ENCODE data around the gene FILIP1L. TPM values are rescaled to one million over a fixed set of nuclear protein-coding genes. Genes with fewer than 3 reads are reported as not detected.

The FILIP1L gene
- total and polyA plus RNA-seq, 2 of the 13 experiments (the other 11 are each of a cell fraction or from before 2014, with no cell fraction given) = 8.1 to 187 TPM

DNA sequence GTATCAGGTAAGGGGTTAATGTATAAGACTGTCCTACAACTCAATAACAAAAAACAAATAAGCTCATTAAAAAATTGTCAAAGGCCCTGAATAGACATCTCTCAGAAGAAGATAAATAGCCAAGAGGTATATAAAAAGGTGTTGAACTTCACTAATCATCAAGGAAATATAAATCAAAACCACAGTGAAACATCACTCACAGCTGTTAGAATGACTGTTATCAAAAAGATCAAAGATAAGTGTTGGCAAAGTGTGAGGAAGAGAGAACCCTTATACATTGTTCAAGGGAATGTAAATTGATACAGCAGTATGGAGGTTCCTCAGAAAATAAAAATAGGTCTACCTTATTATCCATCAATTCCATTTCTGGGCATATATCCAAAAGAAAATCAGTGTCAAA lies 95.5 kb downstream of the FILIP1L start:
- POLR2A ChIA-PET = no interaction called here
- in situ Hi-C loops (cut with HindIII; ENCODE audit: extremely low pct_ligation_motif_present, low pct_unique_long_range_greater_than_20kb) = no loop called here

More for the DNA sequence above, 95.5 kb downstream of the FILIP1L start:
- Histone ChIP-seq H3K9me3 (ENCODE audit: low read length) (0 out of 2 replicates have a peak, but pooled peaks cover 4% of the 10 kb centered on the region), H3K4me1 (ENCODE audit: insufficient read depth, low read length) (peaks cover 16% of the 10 kb centered on the region), H3K9ac (ENCODE audit: insufficient read depth, low read depth, low read length) (no peak overlapping the region), H3K27me3 (ENCODE audit: control insufficient read depth in 1 of 2, insufficient read depth in 2 of 2, low read length in 2 of 2) (no peaks in the 10 kb centered on the region), H3K4me2 (ENCODE audit: low read depth, low read length) (no peak overlapping the region), H4K20me1 (ENCODE audit: insufficient read depth, low read length) (no peaks in the 10 kb centered on the region), H3K4me3 (replicated peaks in 1 of 3; ENCODE audit: insufficient read depth in 1 of 3, low read depth in 2 of 3, low read length in 3 of 3) (no peak overlapping the region), H3K36me3 (replicated peaks in 1 of 2; ENCODE audit: control insufficient read depth in 1 of 2, insufficient read depth in 2 of 2, low read length in 2 of 2) (no peaks in the 10 kb centered on the region), H2AFZ (ENCODE audit: low read length) (no peak overlapping the region), H3K79me2 (ENCODE audit: insufficient read depth, low read length) (no peaks in the 10 kb centered on the region), H3K27ac (ENCODE audit: extremely low read length, insufficient read depth, low read length) (no peak overlapping the region)
- CTCF ChIA-PET (ENCODE audit: low intra/inter-chr PET ratio, low total read pairs) = no interaction called here
- no TSS peak for BruUV-seq (replicated peaks)
- ATAC-seq = no peak
- DNase-seq (ENCODE audit: low spot score) = no peak
- intact Hi-C loops (cut with micrococcal nuclease; ENCODE audit: unreplicated experiment) = no loop called here
- no peak for FAIRE-seq
- TF ChIP-seq ZNF674 (CRISPR knock-in tag; IDR thresholded peaks at IDR 0.05; ENCODE audit: low read depth) = no peak
- no peak for TF ChIP-seq IKZF1 (IDR thresholded peaks at IDR 0.05)
- no peak for TF ChIP-seq ELF4 (CRISPR knock-in tag; IDR thresholded peaks at IDR 0.05; ENCODE audit: borderline replicate concordance)
- TF ChIP-seq, protein P1, sequence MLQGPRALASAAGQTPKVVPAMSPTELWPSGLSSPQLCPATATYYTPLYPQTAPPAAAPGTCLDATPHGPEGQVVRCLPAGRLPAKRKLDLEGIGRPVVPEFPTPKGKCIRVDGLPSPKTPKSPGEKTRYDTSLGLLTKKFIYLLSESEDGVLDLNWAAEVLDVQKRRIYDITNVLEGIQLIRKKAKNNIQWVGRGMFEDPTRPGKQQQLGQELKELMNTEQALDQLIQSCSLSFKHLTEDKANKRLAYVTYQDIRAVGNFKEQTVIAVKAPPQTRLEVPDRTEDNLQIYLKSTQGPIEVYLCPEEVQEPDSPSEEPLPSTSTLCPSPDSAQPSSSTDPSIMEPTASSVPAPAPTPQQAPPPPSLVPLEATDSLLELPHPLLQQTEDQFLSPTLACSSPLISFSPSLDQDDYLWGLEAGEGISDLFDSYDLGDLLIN (CRISPR knock-in tag; IDR thresholded peaks at IDR 0.05; ENCODE audit: borderline replicate concordance) = no peak
- no peak for TF ChIP-seq EP300 (IDR thresholded peaks at IDR 0.05; ENCODE audit: low read depth in 2 of 2, low read length in 2 of 2)
- TF ChIP-seq EP300 (CRISPR knock-in tag; IDR thresholded peaks at IDR 0.05; ENCODE audit: borderline replicate concordance) = no peak
- no peak for TF ChIP-seq MEF2D (CRISPR knock-in tag; IDR thresholded peaks at IDR 0.05)
- TF ChIP-seq AGO1 (IDR thresholded peaks at IDR 0.05; ENCODE audit: low read depth, low read length, poor library complexity, severe bottlenecking) = no peak
- TF ChIP-seq, protein P2, sequence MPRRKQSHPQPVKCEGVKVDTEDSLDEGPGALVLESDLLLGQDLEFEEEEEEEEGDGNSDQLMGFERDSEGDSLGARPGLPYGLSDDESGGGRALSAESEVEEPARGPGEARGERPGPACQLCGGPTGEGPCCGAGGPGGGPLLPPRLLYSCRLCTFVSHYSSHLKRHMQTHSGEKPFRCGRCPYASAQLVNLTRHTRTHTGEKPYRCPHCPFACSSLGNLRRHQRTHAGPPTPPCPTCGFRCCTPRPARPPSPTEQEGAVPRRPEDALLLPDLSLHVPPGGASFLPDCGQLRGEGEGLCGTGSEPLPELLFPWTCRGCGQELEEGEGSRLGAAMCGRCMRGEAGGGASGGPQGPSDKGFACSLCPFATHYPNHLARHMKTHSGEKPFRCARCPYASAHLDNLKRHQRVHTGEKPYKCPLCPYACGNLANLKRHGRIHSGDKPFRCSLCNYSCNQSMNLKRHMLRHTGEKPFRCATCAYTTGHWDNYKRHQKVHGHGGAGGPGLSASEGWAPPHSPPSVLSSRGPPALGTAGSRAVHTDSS (CRISPR knock-in tag; conservative IDR thresholded peaks at IDR 0.05) = no peak
- no peak for TF ChIP-seq FOXK2 (IDR thresholded peaks at IDR 0.05)
- TF ChIP-seq ZNF335 (CRISPR knock-in tag; IDR thresholded peaks at IDR 0.05) = no peak
- TF ChIP-seq ZNF17 (CRISPR knock-in tag; IDR thresholded peaks at IDR 0.05) = no peak
- TF ChIP-seq, protein P3, sequence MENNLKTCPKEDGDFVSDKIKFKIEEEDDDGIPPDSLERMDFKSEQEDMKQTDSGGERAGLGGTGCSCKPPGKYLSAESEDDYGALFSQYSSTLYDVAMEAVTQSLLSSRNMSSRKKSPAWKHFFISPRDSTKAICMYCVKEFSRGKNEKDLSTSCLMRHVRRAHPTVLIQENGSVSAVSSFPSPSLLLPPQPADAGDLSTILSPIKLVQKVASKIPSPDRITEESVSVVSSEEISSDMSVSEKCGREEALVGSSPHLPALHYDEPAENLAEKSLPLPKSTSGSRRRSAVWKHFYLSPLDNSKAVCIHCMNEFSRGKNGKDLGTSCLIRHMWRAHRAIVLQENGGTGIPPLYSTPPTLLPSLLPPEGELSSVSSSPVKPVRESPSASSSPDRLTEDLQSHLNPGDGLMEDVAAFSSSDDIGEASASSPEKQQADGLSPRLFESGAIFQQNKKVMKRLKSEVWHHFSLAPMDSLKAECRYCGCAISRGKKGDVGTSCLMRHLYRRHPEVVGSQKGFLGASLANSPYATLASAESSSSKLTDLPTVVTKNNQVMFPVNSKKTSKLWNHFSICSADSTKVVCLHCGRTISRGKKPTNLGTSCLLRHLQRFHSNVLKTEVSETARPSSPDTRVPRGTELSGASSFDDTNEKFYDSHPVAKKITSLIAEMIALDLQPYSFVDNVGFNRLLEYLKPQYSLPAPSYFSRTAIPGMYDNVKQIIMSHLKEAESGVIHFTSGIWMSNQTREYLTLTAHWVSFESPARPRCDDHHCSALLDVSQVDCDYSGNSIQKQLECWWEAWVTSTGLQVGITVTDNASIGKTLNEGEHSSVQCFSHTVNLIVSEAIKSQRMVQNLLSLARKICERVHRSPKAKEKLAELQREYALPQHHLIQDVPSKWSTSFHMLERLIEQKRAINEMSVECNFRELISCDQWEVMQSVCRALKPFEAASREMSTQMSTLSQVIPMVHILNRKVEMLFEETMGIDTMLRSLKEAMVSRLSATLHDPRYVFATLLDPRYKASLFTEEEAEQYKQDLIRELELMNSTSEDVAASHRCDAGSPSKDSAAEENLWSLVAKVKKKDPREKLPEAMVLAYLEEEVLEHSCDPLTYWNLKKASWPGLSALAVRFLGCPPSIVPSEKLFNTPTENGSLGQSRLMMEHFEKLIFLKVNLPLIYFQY (CRISPR knock-in tag; IDR thresholded peaks at IDR 0.05; ENCODE audit: borderline replicate concordance) = no peak
- TF ChIP-seq, protein P4, sequence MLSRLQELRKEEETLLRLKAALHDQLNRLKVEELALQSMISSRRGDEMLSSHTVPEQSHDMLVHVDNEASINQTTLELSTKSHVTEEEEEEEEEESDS (CRISPR knock-in tag; IDR thresholded peaks at IDR 0.05; ENCODE audit: borderline replicate concordance) = no peak
- TF ChIP-seq ZNF644 (CRISPR knock-in tag; IDR thresholded peaks at IDR 0.05; ENCODE audit: low read depth) = no peak
- TF ChIP-seq, protein P5, sequence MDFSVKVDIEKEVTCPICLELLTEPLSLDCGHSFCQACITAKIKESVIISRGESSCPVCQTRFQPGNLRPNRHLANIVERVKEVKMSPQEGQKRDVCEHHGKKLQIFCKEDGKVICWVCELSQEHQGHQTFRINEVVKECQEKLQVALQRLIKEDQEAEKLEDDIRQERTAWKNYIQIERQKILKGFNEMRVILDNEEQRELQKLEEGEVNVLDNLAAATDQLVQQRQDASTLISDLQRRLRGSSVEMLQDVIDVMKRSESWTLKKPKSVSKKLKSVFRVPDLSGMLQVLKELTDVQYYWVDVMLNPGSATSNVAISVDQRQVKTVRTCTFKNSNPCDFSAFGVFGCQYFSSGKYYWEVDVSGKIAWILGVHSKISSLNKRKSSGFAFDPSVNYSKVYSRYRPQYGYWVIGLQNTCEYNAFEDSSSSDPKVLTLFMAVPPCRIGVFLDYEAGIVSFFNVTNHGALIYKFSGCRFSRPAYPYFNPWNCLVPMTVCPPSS (IDR thresholded peaks at IDR 0.05) = no peak

Data from HepG2 (cell line).